PC-9 (cell line): ENCODE results near the gene ABCA2.

Experiments used
- CTCF ChIP-seq: fragments of 200-600 bp; sonication (generic); conservative IDR thresholded peaks from 2 replicates; pipeline ENCODE4 v1.6.1; 2017; ENCODE audit warnings: mixed run types, antibody characterized with exemption, mild to moderate bottlenecking, moderate library complexity
- EZH2 ChIP-seq: fragments of 200-600 bp; sonication (generic); IDR thresholded peaks from 2 replicates; pipeline ENCODE4 v1.8.0; 2017; ENCODE audit warnings: antibody characterized with exemption, low read depth

- TF ChIP-seq CTCF (peak; percentile 48; the same call in 1 of the 2 replicates), EZH2 (no peak)
These were observed 7.4 kb upstream of the ABCA2 start for GRCh38 chr9:137035507-137035834.
